GM21723 (cell line): Measurements from ENCODE around the gene VEGFA.

ENCODE experiments used
- ATAC-seq: cut with Tn5 transposase; IDR thresholded peaks from one replicate; pipeline ENCODE4 v1.9.1; 2021; ENCODE audit warnings: mild to moderate bottlenecking, moderate library complexity; ENCODE audit not compliant: unreplicated experiment

VEGFA gene

GRCh38 chr6:43784049-43784855, 14.2 kb downstream of the VEGFA start:
- ATAC-seq, result no peak

- ATAC-seq, result no peak
Observed at GRCh38 chr6:43785220-43785752, 15.3 kb downstream of the VEGFA start.

DNA sequence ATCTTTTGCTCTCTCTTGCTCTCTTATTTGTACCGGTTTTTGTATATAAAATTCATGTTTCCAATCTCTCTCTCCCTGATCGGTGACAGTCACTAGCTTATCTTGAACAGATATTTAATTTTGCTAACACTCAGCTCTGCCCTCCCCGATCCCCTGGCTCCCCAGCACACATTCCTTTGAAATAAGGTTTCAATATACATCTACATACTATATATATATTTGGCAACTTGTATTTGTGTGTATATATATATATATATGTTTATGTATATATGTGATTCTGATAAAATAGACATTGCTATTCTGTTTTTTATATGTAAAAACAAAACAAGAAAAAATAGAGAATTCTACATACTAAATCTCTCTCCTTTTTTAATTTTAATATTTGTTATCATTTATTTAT, 15.9 kb downstream of the VEGFA start:
- no peak for ATAC-seq

GRCh38 chr6:43786664-43787329, 16.8 kb downstream of the VEGFA start:
- no peak for ATAC-seq

GRCh38 chr6:43788301-43788700, 18.3 kb downstream of the VEGFA start:
- ATAC-seq, result no peak

GRCh38 chr6:43789447-43789846, 19.4 kb downstream of the VEGFA start:
- ATAC-seq, result no peak

- ATAC-seq, result no peak
Observed at GRCh38 chr6:43790031-43790430, 20.0 kb downstream of the VEGFA start.

GRCh38 chr6:43791745-43792422, 21.9 kb downstream of the VEGFA start:
- ATAC-seq, result no peak

DNA sequence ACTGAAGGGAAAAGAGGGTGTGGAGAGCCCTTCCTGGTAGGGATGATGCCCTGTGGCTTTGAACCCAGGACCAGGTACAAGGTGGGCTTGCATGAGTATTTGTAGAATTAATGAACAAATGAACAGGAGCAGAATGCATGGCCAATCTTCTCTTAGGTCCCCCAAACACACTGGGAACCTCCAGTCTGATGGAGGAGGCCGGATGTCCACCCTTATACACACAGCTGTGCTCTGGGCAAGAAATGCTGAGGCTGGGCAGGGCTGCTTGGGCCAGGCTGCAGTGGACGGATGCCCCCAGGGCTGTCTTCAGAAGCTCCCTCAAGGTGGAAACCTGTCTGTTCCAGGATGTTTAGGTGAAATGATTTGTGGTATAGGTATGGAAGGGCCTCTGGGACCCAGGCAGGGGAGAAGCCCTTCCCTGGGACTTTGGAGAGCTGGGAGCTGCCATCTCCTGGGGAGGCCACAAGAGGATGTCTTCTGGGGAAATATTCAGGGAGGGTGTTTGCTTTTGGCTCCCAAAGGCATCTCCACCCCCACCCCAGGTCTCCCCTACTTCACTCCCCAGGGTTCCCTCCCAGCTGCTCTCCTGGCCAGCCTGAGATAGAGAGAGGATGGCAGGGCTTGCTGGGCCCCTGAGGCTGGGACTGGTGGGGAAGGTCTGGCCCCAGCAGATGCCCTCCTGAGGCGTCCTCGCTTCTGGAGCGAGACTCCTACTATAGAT, 23.3 kb downstream of the VEGFA start:
- ATAC-seq, result no peak

DNA sequence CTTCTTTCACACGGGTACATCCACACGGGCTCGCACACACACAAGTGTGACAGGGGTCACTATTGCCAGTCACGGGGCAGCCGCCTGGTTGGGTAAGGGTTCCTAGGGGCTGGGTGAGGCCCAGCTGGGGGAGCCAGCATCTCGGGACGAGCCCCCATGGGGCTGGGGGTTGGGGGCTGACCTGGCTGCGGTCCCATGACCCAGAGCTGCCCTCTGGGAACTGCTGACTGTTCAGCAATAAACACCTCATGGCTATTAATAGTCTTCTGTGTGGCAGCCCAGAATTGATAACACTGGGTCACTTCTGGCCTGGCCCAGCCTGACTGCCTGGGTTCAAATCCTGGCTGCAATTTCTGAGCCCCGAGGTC, 23.8 kb downstream of the VEGFA start:
- no peak for ATAC-seq

- no peak for ATAC-seq
Observed at GRCh38 chr6:43795421-43795820, 25.4 kb downstream of the VEGFA start.

DNA sequence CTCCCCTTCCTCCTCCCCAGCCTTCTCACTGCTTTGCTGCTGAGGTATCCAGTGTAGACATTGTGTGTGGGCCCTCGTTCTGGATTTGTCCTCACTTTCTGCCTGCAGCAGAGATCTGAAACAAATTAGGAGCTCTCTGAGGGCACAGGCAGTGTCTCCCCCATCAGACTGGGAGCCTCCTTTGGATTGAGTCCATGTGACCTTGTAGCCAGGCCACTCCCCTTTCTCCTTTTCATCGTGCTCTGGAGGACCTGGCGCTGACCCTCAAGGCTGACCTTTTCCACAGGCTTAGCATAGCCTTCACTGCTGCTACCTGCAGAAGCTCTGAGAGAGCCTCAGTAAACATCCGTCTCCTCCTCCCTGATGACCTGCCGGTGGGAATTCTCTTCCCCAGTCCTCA, 26.2 kb downstream of the VEGFA start:
- ATAC-seq, result no peak

DNA sequence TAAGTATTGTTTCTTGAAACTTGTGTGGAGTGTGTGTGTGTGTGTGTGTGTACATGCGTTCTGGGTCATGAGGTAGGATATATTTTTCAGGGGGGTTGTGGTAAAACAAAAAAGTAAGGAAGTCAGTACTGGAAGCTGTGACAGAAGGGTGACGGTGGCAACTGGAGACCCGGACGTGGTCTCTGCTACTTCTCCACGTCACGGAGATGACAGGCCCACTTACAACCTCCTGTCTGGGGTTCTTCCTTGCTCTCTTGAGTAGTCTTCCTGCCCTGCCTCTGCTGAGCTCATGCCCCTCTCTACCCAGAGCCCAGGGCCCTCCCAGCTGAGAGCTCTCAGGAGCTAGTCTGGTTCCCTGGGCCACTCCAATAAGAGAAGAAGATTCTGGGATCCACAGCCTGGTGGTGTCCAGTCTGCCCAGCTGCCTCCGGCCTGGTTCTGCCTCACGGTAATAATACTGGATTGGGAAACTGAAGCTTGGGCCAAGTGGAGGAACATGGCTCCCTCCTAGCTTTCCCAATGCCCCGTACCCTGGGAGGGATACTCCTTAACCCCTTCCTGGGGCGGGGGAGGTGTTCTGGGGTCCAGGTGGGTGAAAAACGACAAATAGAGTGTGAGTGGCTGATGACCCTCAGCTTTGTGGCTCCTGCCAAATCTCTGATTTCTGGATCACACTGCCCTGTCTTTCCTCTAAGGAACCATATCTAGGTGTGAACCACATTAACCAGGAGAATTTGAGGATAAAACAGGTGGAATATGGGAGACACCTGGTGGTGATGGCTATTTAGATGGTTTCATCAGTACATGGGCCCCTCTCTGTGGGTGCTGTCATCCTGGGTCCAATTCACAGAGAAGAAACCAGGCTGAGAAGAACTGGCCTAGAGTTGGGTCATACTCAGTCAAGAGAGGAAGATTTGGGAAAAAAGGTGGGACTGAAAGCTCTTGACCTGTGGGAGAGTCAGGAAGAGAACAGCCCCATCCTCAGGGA, 27.2 kb downstream of the VEGFA start:
- ATAC-seq, result no peak

GRCh38 chr6:43797919-43798318, 27.9 kb downstream of the VEGFA start:
- no peak for ATAC-seq

DNA sequence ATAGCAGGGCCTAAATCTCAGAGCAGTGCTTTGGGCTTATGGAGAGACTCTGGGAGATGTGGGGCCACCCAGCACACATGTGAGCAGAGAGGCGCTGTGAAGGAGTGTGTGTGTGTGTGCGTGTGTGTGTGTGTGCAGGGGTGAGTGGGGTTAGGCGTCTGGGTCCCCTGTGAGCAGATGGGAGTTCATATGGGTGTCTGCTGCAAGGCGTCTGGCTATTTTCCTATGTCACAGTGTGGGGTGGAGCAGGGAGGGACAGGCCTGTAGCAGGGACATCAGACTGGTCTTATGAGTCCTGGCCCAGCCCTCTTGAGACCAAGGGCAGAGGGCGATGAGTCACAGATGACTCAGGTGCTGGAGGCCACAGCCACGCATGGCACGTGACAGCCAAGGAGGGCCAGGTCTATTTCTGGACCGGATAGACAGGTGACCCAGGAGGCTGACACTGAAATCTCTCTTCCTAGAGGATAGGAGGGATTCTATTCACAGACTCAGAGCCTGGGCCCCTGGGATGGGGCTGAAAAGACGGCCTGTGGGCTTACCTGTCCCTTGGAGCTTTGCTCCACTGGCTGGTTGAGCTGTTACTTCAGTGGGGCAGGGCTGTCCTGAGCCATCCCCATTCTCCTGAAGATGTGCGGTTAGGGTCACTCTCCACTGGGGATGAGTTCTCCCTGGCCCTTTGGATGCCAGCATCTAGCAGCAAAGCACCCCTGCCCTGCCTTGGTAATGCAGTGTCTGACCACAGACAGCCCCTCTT, 28.9 kb downstream of the VEGFA start:
- no peak for ATAC-seq

DNA sequence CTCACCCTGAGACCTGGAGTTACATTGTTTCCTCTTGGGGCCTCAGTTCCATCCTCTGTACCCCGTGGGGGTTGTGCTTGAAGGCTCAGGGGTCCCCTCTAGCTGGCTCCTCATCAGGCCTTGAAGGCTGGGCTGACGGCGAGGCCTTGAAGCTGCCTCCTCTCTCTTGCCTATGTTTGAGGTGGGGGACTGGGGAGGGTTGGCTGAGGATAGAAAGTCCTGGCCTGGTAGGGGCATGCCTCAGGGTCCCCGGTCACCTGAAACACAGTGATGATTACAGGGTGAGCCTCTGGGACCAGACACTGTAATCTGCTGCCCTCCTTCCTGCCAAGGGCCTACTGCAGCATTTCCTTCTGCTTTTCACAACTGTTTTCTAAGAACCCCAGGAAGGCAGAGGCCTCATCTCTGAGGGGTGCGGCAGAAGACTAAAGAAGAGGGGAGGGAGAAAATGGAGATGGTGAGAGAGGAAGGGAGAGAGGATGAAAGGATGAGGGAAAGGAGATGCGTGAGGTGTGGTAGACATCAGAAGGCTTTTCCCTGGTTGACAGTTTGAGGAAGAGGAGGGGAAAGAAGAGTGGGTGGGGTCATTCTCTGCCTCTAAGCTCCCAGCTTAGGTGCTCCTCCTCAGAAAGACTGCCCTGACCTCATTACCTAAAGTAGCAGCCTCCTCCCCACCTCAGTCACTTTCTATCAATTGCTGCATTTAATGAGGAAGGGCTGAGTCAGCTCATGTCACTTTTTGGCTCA, 29.7 kb downstream of the VEGFA start:
- no peak for ATAC-seq

DNA sequence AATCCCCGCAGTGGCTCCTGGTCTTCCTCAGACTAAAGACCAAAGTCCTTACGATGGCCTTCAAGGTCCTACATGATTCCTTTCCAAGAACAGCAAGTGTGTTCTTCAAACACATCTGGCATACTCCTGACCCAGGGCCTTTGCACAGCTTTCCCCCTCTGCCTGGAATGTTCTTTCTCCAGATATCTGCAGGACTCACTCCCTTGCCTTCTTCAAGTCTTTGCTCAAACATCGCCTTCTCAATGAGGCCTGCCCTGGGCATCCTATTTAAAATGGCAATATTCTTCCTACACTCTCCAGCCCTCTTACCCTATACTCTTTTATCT, 30.2 kb downstream of the VEGFA start:
- ATAC-seq, result no peak

- no peak for ATAC-seq
Observed at GRCh38 chr6:43800746-43801494, 30.9 kb downstream of the VEGFA start.
